ENCODE measurements around the gene ZNF526.

Gene ZNF526, protein sequence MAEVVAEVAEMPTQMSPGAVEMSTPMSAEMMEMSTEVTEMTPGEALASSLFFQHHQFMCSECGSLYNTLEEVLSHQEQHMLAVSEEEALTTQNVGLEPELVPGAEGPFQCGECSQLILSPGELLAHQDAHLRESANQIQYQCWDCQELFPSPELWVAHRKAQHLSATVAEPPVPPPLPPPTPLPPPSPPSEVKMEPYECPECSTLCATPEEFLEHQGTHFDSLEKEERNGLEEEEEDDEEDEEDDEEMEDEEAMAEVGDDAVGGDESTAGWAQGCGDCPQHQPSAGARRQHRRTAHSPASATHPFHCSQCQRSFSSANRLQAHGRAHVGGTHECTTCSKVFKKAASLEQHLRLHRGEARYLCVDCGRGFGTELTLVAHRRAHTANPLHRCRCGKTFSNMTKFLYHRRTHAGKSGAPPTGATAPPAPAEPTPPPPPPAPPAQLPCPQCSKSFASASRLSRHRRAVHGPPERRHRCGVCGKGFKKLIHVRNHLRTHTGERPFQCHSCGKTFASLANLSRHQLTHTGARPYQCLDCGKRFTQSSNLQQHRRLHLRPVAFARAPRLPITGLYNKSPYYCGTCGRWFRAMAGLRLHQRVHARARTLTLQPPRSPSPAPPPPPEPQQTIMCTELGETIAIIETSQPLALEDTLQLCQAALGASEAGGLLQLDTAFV

DNA sequence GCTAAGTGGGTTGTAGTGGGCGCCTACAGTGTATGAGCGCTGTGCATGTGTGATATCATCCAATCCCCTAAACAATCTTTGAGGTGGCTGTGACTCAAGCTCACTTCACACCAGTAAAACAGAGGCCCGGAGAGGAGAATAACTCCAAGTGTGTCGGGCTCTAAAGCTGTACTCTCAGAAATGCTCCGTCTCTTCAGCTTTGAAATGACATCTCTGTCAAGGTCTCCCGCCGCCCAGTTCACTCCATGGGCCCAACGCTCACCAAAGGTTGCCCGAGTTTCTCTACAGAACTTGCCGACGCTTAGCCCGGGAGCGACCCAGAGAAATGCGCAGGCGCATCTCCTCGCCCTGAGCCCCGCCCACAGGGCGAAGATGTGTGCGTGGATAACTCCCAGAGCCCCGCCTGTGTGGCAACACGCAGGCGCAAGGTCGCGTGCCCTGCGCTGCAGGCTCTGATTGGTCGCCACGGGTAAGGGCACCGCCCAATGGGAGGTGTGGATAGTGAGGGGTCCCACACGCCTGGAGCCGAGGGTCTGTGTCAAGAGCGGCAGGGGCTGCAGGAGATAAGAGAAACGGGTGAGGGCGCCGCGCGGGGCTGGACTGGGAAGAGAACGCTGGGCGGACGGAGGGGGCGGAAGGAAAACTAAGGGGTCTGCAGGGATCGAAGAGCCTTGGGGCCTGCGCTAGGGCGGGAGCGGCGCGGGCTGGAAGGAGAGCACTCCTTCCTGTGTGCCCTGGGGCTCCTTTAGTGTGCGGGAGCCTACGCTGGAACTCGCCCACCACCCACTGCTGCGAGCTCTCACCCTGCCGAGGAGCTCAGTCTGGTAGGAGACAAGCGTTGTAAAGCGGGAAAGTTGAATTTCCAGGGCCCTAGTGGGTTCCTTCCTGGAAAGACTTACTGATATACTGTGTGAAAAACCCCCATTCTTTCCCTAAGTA is at the start of gene ZNF526:
Gene ZNF526 (plus strand): TSS at position 501 of the 939 bp plus-strand sequence. CDS start 4,092 bp downstream, outside the sequence.
- DNase-seq (ENCODE audit: low read depth, low spot score) = peak; percentile 95

- no peak for DNase-seq (ENCODE audit: low read depth, low spot score)
Measured at GRCh38 chr19:42170715-42171114, 49.4 kb upstream of the ZNF526 start.

DNA sequence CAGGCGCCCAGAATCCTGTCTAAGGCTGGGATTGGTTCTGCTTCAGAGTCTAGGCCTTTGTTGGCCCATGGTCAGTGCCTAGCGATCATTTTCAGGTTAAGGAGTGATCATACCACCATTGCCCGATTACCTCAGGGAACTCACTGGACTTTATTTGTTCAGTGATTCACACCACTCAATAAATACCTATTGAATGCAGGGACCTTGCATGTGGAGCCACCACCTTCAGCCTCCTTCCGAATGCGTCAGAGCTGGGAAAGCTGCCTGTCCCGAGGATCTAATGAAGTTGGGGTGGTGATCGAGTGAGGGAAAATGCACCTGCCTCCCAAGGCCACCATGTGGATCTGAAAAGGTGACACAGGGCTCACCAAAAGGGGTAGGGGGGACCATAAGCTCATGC is 47.9 kb upstream of the ZNF526 start:
- DNase-seq (ENCODE audit: low read depth, low spot score) = no peak

- no peak for DNase-seq (ENCODE audit: low read depth, low spot score)
Measured at GRCh38 chr19:42173695-42174094, 46.4 kb upstream of the ZNF526 start.

GRCh38 chr19:42174188-42174587 is 45.9 kb upstream of the ZNF526 start:
- DNase-seq (ENCODE audit: low read depth, low spot score) = no peak

- no peak for DNase-seq (ENCODE audit: low read depth, low spot score)
Measured at GRCh38 chr19:42174958-42175734, 45.0 kb upstream of the ZNF526 start.

DNA sequence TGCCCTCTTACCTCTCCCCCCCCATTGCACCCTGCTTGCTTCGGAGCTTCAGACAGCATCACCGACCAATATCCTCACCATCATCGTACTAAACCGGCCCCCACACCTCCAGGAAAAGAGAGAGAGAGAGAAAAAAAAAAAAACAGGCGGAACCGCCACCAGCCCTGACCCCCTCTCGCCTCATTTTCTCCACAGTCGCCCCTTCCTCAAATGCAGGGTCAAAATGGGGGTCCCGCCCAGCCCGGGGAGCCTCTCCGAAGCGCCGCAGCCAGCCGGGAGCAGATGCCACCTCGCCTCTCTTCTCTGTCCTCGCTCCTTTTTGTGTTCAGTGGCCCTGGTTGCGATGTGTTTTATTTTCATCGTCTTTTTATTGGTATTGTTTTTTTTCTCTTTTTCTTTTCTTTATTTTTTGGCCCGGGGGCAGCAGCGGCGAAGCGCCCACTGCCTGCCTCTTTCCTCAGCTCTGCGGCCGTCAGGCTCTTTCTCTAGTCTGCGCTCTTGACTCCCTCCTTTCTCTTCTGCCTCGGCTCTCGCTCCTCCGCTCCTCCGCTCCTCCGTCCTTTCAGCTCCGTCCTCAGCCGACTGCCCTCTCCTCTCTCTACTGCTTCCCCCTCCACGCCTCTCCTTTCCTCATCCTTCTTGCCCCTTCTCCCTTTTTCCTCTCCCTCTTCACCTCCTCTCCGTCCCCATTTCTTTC is 44.0 kb upstream of the ZNF526 start:
- DNase-seq (ENCODE audit: low read depth, low spot score) = no peak

DNA sequence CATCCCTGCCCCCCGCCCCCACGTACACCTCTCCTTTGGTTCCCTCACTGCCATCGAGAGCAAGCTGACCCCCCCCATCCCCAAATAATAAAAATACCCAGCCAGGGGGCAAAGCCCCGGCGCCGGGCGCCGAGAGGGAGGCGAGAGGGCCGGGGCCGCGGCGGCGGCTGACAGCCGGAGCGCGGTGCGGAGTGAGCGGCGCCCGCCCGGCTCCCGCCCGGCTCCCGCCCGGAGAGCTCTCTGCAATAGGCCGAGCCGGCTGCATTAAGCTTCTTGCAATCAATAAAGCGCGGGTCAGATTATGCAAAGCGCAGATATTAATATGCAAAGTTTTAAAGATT is 43.5 kb upstream of the ZNF526 start:
- no peak for DNase-seq (ENCODE audit: low read depth, low spot score)

GRCh38 chr19:42176990-42177685 is 43.0 kb upstream of the ZNF526 start:
- DNase-seq (ENCODE audit: low read depth, low spot score) = no peak

- no peak for DNase-seq (ENCODE audit: low read depth, low spot score)
Measured at GRCh38 chr19:42177686-42178019, 42.5 kb upstream of the ZNF526 start.

GRCh38 chr19:42178791-42179674 is 41.1 kb upstream of the ZNF526 start:
- no peak for DNase-seq (ENCODE audit: low read depth, low spot score)

GRCh38 chr19:42184401-42184861 is 35.7 kb upstream of the ZNF526 start:
- peak; percentile 83 for DNase-seq (ENCODE audit: low read depth, low spot score)

DNA sequence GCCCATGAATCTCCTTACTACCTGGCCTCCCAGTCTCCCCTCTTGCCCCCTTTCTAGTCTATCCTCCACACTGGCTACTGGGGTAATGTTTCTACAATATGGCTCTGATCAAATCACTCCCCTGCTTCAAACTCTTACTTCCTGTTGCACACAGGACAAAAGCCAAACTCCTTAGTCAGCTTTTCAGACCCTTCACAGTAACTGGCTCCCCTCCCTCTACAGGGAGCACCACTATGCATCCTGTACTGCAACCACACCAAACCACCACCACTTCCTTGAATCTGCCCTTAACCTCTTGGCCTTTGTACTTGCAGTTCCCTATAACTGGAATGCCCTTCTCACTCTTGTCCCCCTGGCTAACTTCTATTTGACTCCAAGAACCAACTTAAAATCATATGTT is 34.8 kb upstream of the ZNF526 start:
- DNase-seq (ENCODE audit: low read depth, low spot score) = no peak

DNA sequence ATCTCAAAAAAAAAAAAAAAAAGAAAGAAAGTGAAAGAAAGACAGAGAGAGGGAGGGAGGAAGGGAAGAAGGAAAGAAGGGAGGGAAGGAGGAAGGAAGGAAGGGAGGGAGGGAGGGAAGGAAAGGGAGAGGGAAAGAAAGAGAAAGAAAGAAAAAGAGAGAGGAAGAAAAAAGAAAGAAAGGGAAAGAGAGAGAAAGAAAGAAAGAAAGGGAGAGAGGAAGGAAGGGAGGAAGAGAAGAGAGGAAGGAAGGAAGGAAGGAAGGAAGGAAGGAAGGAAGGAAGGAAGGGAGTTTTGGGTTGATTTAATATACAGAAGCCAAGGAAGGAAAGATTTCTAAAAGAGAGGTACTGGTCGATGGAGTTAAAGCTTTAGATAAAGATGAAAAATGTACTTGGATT is 31.4 kb upstream of the ZNF526 start:
- DNase-seq (ENCODE audit: low read depth, low spot score) = no peak

GRCh38 chr19:42189133-42189532 is 31.0 kb upstream of the ZNF526 start:
- DNase-seq (ENCODE audit: low read depth, low spot score) = no peak

DNA sequence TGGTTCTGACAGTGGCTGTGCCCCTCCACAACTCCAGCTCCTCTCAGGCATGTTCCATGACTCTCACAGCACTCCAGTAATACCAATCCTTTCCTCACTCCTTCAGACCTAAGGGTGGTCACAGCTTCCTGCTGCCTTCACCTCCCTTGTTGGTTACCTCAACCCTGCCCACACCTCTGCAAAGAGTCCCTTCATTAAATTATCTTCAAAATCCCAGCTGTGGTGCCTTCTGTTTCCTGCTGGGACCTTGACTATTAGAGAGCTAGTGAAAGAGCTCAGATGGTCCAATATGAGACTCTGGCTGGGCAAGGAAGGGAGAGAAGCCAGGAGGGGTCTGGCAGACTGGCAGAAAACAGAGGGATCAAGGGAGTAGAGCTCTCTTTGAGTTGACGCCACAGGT is 28.8 kb upstream of the ZNF526 start:
- no peak for DNase-seq (ENCODE audit: low read depth, low spot score)

- no peak for DNase-seq (ENCODE audit: low read depth, low spot score)
Measured at GRCh38 chr19:42191855-42192254, 28.3 kb upstream of the ZNF526 start.

DNA sequence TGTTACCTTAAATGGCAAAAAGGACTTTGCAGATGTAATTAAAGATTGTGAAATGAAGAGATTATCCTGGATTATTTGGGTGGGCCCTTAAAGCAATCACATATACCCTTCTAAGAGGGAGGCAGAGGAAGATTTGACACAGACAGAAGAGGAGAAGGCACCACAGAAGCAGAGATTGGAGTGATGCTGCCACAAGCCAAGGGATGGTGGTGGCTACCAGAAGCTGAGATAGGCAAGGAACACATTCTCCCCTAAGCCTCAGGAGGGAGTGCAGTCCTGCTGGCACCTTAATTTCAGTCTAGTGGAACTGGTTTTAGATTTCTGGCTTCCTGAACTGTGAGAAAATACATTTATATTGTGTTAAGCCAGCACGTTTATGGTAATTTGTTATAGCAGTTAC is 26.8 kb upstream of the ZNF526 start:
- DNase-seq (ENCODE audit: low read depth, low spot score) = no peak

DNA sequence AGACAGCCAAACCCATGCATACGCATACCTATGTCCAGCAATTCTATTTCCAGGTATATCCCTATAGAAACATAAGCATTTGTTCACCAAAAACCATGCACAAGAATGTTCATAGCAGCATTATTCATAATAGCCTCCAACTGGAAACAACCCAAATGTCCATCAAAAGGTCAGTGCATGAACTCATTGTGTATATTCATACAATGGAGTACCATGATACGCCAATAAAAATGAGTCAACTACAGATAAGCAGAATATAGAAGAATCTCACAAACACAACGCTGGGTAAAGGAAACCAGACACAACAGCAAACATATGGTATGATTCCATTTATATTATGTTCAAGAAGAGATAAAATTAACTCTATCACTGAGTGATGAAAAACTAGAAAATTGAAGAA is 26.4 kb upstream of the ZNF526 start:
- no peak for DNase-seq (ENCODE audit: low read depth, low spot score)

Data from iPS DF 19.7 (cell line).